Progenitor cell of endocrine pancreas (in vitro differentiated cells): ENCODE data around the gene SMIM33. TPM values are rescaled to one million over a fixed set of nuclear protein-coding genes. Genes with fewer than 3 reads are reported as not detected.
"Not testable (repeated sequence)": the region's sequence is repeated elsewhere in the genome, so short reads cannot be mapped to it uniquely, and the experiment has no call there.

Source experiments
- DNase-seq: peaks from one replicate; pipeline ENCODE4 v3.0.0; 2021; ENCODE audit warnings: low spot score; ENCODE audit not compliant: unreplicated experiment
- H3K27ac Mint-ChIP-seq: 2 replicates; pipeline ENCODE4 v1.8.0; 2021; ENCODE audit warnings: mild to moderate bottlenecking, moderate library complexity, mixed read lengths
- H3K27me3 Mint-ChIP-seq: 2 replicates; pipeline ENCODE4 v1.8.0; 2021; ENCODE audit warnings: mixed read lengths
- H3K36me3 Mint-ChIP-seq: 2 replicates; pipeline ENCODE4 v1.8.0; 2022; ENCODE audit warnings: mixed read lengths; ENCODE audit not compliant: insufficient read depth
- H3K4me1 Mint-ChIP-seq: 2 replicates; pipeline ENCODE4 v1.8.0; 2021; ENCODE audit warnings: low read depth, mixed read lengths
- H3K4me3 Mint-ChIP-seq: 2 replicates; pipeline ENCODE4 v1.8.0; 2021; ENCODE audit warnings: low read depth, mild to moderate bottlenecking, moderate library complexity, mixed read lengths
- H3K9me3 Mint-ChIP-seq: 2 replicates; pipeline ENCODE4 v1.8.0; 2021; ENCODE audit warnings: low read depth, mixed read lengths
- total RNA-seq: library from RNA; stranded (reverse); gene quantifications from 2 replicates; pipeline ENCODE4 v1.2.1, GENCODE V29; 2021
- TF ChIP-seq, protein P1 (sequence below): fragments of 200-600 bp; sonication (generic); IDR thresholded peaks from one replicate; pipeline ENCODE4 v1.5.0; 2021; ENCODE audit warnings: antibody characterized with exemption, mild to moderate bottlenecking; ENCODE audit not compliant: unreplicated experiment

Gene SMIM33
- total RNA-seq, 1 donor from 2014 or later, result not detected

DNA sequence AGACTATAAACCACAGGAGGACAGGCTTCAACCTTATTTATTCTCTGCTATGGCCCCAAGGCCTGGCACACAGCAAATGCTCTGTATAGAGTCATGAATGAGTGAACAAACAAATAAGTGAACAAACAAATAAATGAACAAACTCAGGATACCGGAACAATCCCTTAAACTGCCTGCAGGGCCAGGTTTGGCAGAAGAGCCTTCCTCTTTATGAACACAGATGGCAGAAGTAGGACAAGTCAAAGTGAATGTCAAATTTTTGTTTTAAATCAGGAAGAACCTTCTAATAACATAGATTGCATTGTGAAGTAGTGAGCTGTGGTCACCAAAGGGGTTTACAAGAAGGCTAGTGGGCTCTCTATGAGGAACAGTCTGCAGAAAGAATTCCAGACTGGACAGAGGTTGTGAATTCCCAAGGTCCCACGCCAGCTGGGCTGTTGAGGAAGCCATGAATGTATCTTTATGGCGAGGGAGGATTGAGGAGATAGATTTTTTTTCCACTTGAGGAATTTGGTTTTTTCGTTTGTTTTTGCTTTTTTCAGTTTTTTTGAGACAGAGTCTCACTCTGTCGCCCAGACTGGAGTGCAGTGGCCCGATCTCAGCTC, 42.1 kb downstream of the SMIM33 start:
- Mint-ChIP-seq H3K9me3 (no peaks in the 10 kb centered on the region), H3K4me3 (no peak overlapping the region), H3K4me1 (peaks cover 4% of the 10 kb centered on the region), H3K36me3 (no peaks in the 10 kb centered on the region), H3K27ac (no peak overlapping the region), H3K27me3 (peaks cover 2% of the 10 kb centered on the region)
- no peak for DNase-seq
- TF ChIP-seq, protein P1, sequence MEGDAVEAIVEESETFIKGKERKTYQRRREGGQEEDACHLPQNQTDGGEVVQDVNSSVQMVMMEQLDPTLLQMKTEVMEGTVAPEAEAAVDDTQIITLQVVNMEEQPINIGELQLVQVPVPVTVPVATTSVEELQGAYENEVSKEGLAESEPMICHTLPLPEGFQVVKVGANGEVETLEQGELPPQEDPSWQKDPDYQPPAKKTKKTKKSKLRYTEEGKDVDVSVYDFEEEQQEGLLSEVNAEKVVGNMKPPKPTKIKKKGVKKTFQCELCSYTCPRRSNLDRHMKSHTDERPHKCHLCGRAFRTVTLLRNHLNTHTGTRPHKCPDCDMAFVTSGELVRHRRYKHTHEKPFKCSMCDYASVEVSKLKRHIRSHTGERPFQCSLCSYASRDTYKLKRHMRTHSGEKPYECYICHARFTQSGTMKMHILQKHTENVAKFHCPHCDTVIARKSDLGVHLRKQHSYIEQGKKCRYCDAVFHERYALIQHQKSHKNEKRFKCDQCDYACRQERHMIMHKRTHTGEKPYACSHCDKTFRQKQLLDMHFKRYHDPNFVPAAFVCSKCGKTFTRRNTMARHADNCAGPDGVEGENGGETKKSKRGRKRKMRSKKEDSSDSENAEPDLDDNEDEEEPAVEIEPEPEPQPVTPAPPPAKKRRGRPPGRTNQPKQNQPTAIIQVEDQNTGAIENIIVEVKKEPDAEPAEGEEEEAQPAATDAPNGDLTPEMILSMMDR, result no peak

GRCh38 chr5:139513434-139513833, 42.6 kb downstream of the SMIM33 start:
- TF ChIP-seq, protein P1, result peak; percentile 65
- DNase-seq, result peak; percentile 40
- H3K27ac Mint-ChIP-seq, H3K9me3 Mint-ChIP-seq, H3K4me3 Mint-ChIP-seq, H3K36me3 Mint-ChIP-seq, H3K27me3 Mint-ChIP-seq, H3K4me1 Mint-ChIP-seq: not testable (repeated sequence)

- no peak overlapping the region for H3K27ac Mint-ChIP-seq
- no peaks in the 10 kb centered on the region for H3K27me3 Mint-ChIP-seq
- H3K9me3 Mint-ChIP-seq, result no peaks in the 10 kb centered on the region
- H3K4me3 Mint-ChIP-seq, result no peak overlapping the region
- TF ChIP-seq, protein P1, result no peak
- DNase-seq, result no peak
- peaks cover 6% of the 10 kb centered on the region for H3K4me1 Mint-ChIP-seq
- no peaks in the 10 kb centered on the region for H3K36me3 Mint-ChIP-seq
Observed at GRCh38 chr5:139513852-139514485, 43.2 kb downstream of the SMIM33 start.

DNA sequence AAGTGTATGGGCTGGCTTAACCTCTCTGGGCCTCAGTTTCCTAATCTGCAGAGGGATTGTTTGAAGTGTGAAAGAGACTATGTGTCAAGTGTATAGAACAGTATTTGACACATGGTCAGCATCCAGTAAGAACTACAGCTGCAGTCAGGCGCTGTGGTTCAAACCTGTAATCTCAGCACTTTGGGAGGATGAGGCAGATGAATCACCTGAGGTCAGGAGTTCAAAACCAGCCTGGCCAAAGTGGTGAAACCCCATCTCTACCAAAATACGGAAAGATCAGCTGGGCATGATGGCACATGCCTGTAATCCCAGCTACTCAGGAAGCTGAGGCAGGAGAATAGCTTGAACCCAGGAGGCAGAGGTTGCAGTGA, 43.7 kb downstream of the SMIM33 start:
- no peaks in the 10 kb centered on the region for H3K9me3 Mint-ChIP-seq
- H3K4me3 Mint-ChIP-seq, result no peak overlapping the region
- H3K36me3 Mint-ChIP-seq, result no peaks in the 10 kb centered on the region
- no peaks in the 10 kb centered on the region for H3K27me3 Mint-ChIP-seq
- no peak for DNase-seq
- no peak overlapping the region for H3K27ac Mint-ChIP-seq
- TF ChIP-seq, protein P1, result no peak
- peaks cover 6% of the 10 kb centered on the region for H3K4me1 Mint-ChIP-seq

- TF ChIP-seq, protein P1, result peak; percentile 98
- H3K36me3 Mint-ChIP-seq, result no peaks in the 10 kb centered on the region
- peaks cover 2% of the 10 kb centered on the region for H3K4me1 Mint-ChIP-seq
- peak; percentile 93 for DNase-seq
- no peaks in the 10 kb centered on the region for H3K9me3 Mint-ChIP-seq
- H3K4me3 Mint-ChIP-seq, result peak overlapping the region; percentile 70
- peak overlapping the region; percentile 89 for H3K27ac Mint-ChIP-seq
- no peaks in the 10 kb centered on the region for H3K27me3 Mint-ChIP-seq
Observed at GRCh38 chr5:139517683-139518564, 47.1 kb downstream of the SMIM33 start.

Other genes with a start within 250 kb of the SMIM33 start
- gene MATR3, start 177.3 kb upstream of the SMIM33 start, total RNA-seq, result 324 and 336 TPM in 2 replicates
- 92.3 and 97.4 TPM in 2 replicates for gene PAIP2, start 129.2 kb upstream of the SMIM33 start, total RNA-seq
- gene SLC23A1, start 87.7 kb upstream of the SMIM33 start, total RNA-seq, result 0.20 and 0.48 TPM in 2 replicates
- gene MZB1, start 81.1 kb upstream of the SMIM33 start, total RNA-seq, result 0.24 and 0.80 TPM in 2 replicates
- 2.0 and 2.2 TPM in 2 replicates for gene PROB1, start 75.9 kb upstream of the SMIM33 start, total RNA-seq
- 13.9 and 14.0 TPM in 2 replicates for gene SPATA24, start 66.9 kb upstream of the SMIM33 start, total RNA-seq
- gene DNAJC18, start 31.5 kb upstream of the SMIM33 start, total RNA-seq, result 23.1 and 23.3 TPM in 2 replicates
- gene ECSCR, start 8.3 kb upstream of the SMIM33 start, total RNA-seq, result not detected in 2 replicates
- 0.53 TPM in 1 of 2 replicates, not detected in the other for gene STING1, start 11.8 kb downstream of the SMIM33 start, total RNA-seq
- gene UBE2D2, start 90.3 kb downstream of the SMIM33 start, total RNA-seq, result 147 and 155 TPM in 2 replicates
- 79.1 and 88.2 TPM in 2 replicates for gene CXXC5, start 177.3 kb downstream of the SMIM33 start, total RNA-seq